ENCODE measurements around the gene GFI1B. TPM values are rescaled to one million over a fixed set of nuclear protein-coding genes. Genes with fewer than 3 reads are reported as not detected.
A peak's percentile ranks its signal among the peaks of the same experiment; 100 is the strongest.

Gene GFI1B
- total and polyA plus RNA-seq, 2 of the 13 experiments (the other 11 are each of a cell fraction or from before 2014, with no cell fraction given) = 0.15 to 0.51 TPM

GRCh38 chr9:132944294-132945185, 34.0 kb upstream of the GFI1B start, which contains the start of gene TSC1 (continued):
- TF ChIP-seq SOX6 (IDR thresholded peaks at IDR 0.05) = no peak
- peak; percentile 50; the same call in 1 of the 2 replicates for TF ChIP-seq SOX6 (CRISPR knock-in tag; IDR thresholded peaks at IDR 0.05)
- TF ChIP-seq EEA1 (CRISPR knock-in tag; IDR thresholded peaks at IDR 0.05; ENCODE audit: borderline replicate concordance) = peak; percentile 73; the same call in 1 of the 2 replicates
- TF ChIP-seq ZNF3 (CRISPR knock-in tag; IDR thresholded peaks at IDR 0.05) = no peak
- TF ChIP-seq, protein P1, sequence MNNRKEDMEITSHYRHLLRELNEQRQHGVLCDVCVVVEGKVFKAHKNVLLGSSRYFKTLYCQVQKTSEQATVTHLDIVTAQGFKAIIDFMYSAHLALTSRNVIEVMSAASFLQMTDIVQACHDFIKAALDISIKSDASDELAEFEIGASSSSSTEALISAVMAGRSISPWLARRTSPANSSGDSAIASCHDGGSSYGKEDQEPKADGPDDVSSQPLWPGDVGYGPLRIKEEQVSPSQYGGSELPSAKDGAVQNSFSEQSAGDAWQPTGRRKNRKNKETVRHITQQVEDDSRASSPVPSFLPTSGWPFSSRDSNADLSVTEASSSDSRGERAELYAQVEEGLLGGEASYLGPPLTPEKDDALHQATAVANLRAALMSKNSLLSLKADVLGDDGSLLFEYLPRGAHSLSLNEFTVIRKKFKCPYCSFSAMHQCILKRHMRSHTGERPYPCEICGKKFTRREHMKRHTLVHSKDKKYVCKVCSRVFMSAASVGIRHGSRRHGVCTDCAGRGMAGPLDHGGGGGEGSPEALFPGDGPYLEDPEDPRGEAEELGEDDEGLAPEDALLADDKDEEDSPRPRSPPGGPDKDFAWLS (CRISPR knock-in tag; IDR thresholded peaks at IDR 0.05; ENCODE audit: borderline replicate concordance) = no peak
- no peak for TF ChIP-seq ZBTB34 (CRISPR knock-in tag; IDR thresholded peaks at IDR 0.05)
- TF ChIP-seq TBX2 (CRISPR knock-in tag; IDR thresholded peaks at IDR 0.05; ENCODE audit: borderline replicate concordance) = peak; percentile 85
- TF ChIP-seq SMAD9 (CRISPR knock-in tag; IDR thresholded peaks at IDR 0.05) = no peak
- TF ChIP-seq, protein P2, sequence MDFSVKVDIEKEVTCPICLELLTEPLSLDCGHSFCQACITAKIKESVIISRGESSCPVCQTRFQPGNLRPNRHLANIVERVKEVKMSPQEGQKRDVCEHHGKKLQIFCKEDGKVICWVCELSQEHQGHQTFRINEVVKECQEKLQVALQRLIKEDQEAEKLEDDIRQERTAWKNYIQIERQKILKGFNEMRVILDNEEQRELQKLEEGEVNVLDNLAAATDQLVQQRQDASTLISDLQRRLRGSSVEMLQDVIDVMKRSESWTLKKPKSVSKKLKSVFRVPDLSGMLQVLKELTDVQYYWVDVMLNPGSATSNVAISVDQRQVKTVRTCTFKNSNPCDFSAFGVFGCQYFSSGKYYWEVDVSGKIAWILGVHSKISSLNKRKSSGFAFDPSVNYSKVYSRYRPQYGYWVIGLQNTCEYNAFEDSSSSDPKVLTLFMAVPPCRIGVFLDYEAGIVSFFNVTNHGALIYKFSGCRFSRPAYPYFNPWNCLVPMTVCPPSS (IDR thresholded peaks at IDR 0.05) = no peak
- peak; percentile 96 for TF ChIP-seq HBP1 (CRISPR knock-in tag; IDR thresholded peaks at IDR 0.05; ENCODE audit: low read depth)
- no peak for TF ChIP-seq TEF (CRISPR knock-in tag; IDR thresholded peaks at IDR 0.05)
- TF ChIP-seq FOXA1 (IDR thresholded peaks at IDR 0.05) = no peak
- TF ChIP-seq FOXA1 (CRISPR knock-in tag; IDR thresholded peaks at IDR 0.05) = peak; percentile 42; the same call in 1 of the 2 replicates
- no peak for TF ChIP-seq ZNF18 (CRISPR knock-in tag; IDR thresholded peaks at IDR 0.05; ENCODE audit: insufficient replicate concordance)
- TF ChIP-seq ZNF569 (CRISPR knock-in tag; IDR thresholded peaks at IDR 0.05; ENCODE audit: borderline replicate concordance) = no peak
- TF ChIP-seq SCMH1 (CRISPR knock-in tag; IDR thresholded peaks at IDR 0.05; ENCODE audit: borderline replicate concordance) = no peak
- no peak for TF ChIP-seq MTF2 (CRISPR knock-in tag; IDR thresholded peaks at IDR 0.05; ENCODE audit: borderline replicate concordance)
- TF ChIP-seq, protein P3, sequence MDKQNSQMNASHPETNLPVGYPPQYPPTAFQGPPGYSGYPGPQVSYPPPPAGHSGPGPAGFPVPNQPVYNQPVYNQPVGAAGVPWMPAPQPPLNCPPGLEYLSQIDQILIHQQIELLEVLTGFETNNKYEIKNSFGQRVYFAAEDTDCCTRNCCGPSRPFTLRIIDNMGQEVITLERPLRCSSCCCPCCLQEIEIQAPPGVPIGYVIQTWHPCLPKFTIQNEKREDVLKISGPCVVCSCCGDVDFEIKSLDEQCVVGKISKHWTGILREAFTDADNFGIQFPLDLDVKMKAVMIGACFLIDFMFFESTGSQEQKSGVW (CRISPR knock-in tag; IDR thresholded peaks at IDR 0.05; ENCODE audit: borderline replicate concordance) = no peak
- TF ChIP-seq SMYD3 (CRISPR knock-in tag; IDR thresholded peaks at IDR 0.05) = no peak
- TF ChIP-seq RCOR2 (CRISPR knock-in tag; IDR thresholded peaks at IDR 0.05) = no peak

Data from HepG2 (cell line).